HG03378 (cell line): Measurements from ENCODE around the gene PCDHB13.
"Not testable (repeated sequence)": the region's sequence is repeated elsewhere in the genome, so short reads cannot be mapped to it uniquely, and the experiment has no call there.

ENCODE experiments used
- ATAC-seq: cut with Tn5 transposase; IDR thresholded peaks from one replicate; pipeline ENCODE4 v1.9.1; 2021; ENCODE audit warnings: mild to moderate bottlenecking, moderate library complexity; ENCODE audit not compliant: unreplicated experiment

The PCDHB13 gene

DNA sequence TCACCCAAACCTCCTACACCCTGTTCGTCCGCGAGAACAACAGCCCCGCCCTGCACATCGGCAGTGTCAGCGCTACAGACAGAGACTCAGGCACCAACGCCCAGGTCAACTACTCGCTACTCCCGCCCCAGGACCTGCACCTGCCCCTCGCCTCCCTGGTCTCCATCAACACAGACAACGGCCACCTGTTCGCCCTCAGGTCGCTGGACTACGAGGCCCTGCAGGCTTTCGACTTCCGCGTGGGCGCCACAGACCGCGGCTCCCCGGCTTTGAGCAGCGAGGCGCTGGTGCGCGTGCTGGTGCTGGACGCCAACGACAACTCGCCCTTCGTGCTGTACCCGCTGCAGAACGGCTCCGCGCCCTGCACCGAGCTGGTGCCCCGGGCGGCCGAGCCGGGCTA, 12.6 kb upstream of the PCDHB13 start:
- not testable (repeated sequence) for ATAC-seq

DNA sequence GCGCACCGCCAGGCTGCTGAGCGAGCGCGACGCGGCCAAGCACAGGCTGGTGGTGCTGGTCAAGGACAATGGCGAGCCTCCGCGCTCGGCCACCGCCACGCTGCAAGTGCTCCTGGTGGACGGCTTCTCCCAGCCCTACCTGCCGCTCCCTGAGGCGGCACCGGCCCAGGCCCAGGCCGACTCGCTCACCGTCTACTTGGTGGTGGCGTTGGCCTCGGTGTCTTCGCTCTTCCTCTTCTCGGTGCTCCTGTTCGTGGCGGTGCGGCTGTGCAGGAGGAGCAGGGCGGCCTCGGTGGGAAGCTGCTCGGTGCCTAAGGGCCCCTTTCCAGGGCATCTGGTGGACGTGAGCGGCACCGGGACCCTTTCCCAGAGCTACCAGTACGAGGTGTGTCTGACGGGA, 12.1 kb upstream of the PCDHB13 start:
- ATAC-seq = not testable (repeated sequence)

DNA sequence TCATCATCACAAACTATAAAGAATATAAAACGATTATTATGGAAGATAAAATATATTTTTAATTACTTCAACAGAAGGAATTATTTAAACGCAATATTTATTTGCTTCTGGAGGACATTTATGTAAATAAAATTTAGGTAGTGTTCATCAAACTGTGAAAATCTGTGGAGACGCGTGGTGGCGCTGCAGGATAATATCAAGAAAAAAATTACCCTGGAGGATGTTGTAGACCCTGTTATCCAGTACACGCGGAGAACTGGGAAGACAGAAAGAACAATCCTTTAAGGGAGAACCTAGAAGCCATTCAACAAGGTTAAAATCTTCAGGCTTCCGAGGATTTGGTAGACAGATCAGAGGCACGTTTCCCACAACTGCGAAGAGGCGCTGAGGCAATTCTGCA, 5.2 kb upstream of the PCDHB13 start, which contains the start of gene PCDHB12:
Gene PCDHB12, plus strand, starts transcription at position 242 of the 400 bp plus-strand sequence. CDS start 189 bp downstream, outside the sequence.
- no peak for ATAC-seq

DNA sequence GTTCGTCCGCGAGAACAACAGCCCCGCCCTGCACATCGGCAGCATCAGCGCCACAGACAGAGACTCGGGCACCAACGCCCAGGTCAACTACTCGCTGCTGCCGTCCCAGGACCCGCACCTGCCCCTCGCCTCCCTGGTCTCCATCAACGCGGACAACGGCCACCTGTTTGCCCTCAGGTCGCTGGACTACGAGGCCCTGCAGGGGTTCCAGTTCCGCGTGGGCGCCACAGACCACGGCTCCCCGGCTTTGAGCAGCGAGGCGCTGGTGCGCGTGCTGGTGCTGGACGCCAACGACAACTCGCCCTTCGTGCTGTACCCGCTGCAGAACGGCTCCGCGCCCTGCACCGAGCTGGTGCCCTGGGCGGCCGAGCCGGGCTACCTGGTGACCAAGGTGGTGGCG, 3.4 kb upstream of the PCDHB13 start:
- not testable (repeated sequence) for ATAC-seq

DNA sequence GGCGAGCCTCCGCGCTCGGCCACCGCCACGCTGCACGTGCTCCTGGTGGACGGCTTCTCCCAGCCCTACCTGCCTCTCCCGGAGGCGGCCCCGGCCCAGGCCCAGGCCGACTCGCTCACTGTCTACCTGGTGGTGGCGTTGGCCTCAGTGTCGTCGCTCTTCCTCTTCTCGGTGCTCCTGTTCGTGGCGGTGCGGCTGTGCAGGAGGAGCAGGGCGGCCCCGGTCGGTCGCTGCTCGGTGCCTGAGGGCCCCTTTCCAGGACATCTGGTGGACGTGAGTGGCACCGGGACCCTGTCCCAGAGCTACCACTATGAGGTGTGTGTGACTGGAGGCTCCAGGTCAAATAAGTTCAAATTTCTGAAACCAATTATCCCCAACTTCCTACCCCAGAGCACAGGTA, 2.9 kb upstream of the PCDHB13 start:
- not testable (repeated sequence) for ATAC-seq

DNA sequence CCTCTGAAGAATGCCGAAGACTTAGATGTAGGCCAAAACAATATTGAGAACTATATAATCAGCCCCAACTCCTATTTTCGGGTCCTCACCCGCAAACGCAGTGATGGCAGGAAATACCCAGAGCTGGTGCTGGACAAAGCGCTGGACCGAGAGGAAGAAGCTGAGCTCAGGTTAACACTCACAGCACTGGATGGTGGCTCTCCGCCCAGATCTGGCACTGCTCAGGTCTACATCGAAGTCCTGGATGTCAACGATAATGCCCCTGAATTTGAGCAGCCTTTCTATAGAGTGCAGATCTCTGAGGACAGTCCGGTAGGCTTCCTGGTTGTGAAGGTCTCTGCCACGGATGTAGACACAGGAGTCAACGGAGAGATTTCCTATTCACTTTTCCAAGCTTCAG, 864 bp downstream of the PCDHB13 start:
- not testable (repeated sequence) for ATAC-seq

DNA sequence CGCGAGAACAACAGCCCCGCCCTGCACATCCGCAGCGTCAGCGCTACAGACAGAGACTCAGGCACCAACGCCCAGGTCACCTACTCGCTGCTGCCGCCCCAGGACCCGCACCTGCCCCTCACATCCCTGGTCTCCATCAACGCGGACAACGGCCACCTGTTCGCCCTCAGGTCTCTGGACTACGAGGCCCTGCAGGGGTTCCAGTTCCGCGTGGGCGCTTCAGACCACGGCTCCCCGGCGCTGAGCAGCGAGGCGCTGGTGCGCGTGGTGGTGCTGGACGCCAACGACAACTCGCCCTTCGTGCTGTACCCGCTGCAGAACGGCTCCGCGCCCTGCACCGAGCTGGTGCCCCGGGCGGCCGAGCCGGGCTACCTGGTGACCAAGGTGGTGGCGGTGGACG, 1.8 kb downstream of the PCDHB13 start:
- ATAC-seq = not testable (repeated sequence)

DNA sequence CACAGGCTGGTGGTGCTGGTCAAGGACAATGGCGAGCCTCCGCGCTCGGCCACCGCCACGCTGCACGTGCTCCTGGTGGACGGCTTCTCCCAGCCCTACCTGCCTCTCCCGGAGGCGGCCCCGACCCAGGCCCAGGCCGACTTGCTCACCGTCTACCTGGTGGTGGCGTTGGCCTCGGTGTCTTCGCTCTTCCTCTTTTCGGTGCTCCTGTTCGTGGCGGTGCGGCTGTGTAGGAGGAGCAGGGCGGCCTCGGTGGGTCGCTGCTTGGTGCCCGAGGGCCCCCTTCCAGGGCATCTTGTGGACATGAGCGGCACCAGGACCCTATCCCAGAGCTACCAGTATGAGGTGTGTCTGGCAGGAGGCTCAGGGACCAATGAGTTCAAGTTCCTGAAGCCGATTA, 2.3 kb downstream of the PCDHB13 start:
- not testable (repeated sequence) for ATAC-seq

DNA sequence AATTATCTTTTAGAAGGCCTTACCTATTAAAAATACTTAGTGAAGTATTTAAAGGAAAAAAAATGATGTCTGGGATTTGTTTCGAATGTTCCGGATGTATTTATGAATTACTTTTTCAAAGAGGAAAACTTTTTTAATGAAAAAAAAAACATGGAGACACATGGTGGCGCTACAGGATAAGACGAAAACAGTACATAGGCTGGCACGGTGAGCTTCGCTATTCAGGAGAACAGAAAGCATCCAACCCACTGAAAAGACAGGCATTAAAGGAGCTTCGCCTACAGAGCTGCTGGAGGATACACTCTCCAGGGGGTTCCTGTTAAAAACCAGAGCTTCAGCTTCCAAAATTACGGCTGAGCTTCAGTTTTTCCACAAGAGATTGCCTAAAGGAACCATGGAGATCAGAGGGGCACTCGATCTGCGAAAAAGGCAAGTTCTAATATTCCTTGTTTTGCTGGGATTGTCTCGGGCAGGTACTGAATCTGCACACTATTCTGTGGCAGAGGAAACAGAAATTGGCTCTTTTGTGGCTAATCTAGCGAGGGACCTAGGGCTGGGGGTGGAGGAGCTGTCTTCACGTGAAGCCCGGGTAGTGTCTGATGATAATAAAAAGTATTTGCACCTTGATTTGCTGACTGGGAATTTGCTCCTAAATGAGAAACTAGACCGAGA, 9.5 kb downstream of the PCDHB13 start, which contains the start of gene PCDHB14:
Gene PCDHB14, plus strand, starts transcription at position 232 of the 672 bp plus-strand sequence. Its CDS starts 163 bp downstream, at position 395.
- no peak for ATAC-seq

DNA sequence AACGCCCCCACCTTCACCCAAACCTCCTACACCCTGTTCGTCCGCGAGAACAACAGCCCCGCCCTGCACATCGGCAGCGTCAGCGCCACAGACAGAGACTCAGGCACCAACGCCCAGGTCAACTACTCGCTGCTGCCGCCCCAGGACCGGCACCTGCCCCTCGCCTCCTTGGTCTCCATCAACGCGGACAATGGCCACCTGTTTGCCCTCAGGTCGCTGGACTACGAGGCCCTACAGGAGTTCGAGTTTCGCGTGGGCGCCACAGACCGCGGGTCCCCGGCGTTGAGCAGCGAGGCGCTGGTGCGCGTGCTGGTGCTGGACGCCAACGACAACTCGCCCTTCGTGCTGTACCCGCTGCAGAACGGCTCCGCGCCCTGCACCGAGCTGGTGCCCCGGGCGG, 11.1 kb downstream of the PCDHB13 start:
- not testable (repeated sequence) for ATAC-seq

DNA sequence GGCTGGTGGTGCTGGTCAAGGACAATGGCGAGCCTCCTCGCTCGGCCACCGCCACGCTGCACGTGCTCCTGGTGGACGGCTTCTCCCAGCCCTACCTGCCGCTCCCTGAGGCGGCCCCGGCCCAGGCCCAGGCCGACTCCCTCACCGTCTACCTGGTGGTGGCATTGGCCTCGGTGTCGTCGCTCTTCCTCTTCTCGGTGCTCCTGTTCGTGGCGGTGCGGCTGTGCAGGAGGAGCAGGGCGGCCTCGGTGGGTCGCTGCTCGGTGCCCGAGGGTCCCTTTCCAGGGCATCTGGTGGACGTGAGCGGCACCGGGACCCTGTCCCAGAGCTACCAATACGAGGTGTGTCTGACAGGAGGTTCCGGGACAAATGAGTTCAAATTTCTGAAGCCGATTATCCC, 11.7 kb downstream of the PCDHB13 start:
- not testable (repeated sequence) for ATAC-seq

DNA sequence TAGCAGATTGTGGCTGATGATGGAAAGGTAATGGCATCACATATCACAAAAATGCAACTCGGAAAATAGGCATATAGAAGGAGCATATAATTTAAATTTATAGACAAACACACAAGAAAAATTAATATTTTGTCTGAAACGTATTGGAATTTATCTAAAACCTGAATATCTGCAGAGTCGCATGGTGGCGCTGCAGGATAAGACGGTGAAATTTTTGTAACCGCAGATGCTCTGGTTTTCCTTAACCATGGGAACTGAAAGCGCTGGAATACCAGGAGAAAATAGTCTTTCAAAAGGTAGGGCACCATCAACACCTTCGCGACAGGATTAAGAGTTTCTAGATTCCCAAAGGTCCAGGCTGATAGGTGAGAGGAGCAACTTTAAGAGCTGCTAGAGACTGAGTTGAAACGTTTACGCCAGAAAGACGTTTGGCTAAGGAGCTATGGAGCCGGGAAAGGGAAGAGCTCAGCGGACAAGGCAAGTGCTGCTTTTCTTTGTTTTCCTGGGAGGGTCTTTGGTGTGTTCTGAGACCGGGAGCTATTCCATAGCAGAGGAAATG, 20.5 kb downstream of the PCDHB13 start:
- ATAC-seq = no peak

DNA sequence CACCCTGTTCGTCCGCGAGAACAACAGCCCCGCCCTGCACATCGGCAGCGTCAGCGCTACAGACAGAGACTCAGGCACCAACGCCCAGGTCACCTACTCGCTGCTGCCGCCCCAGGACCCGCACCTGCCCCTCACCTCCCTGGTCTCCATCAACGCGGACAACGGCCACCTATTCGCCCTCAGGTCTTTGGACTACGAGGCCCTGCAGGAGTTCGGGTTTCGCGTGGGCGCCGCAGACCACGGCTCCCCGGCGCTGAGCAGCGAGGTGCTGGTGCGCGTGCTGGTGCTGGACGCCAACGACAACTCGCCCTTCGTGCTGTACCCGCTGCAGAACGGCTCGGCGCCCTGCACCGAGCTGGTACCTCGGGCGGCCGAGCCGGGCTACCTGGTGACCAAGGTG, 22.2 kb downstream of the PCDHB13 start:
- ATAC-seq = not testable (repeated sequence)

DNA sequence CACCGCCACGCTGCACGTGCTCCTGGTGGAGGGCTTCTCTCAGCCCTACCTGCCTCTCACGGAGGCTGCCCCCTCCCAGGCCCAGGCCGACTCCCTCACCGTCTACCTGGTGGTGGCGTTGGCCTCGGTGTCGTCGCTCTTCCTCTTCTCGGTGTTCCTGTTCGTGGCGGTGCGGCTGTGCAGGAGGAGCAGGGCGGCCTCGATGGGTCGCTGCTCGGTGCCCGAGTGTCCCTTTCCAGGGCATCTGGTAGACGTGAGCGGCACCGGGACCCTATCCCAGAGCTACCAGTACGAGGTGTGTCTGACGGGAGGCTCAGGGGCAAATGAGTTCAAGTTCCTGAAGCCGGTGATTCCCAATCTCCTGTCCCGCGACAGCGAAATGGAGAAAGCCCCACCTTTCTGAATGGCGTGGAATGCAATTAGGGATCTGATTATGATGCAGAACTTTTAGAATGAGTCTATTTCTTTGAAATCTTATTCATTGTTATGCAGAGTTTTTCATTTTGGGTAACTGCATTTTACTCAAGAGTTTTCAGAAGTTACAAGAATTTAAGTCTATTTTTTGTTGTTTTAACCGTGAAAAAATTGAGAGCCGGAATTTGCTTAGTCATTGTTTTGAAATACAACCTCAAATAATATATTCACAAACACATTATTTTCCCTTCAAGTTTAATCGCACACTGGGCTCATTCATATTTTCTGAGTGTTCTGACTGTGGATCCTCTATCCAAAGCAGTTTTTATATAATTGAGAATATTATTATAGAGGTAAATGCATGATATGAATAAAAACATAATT, 23.0 kb downstream of the PCDHB13 start:
- no peak for ATAC-seq

DNA sequence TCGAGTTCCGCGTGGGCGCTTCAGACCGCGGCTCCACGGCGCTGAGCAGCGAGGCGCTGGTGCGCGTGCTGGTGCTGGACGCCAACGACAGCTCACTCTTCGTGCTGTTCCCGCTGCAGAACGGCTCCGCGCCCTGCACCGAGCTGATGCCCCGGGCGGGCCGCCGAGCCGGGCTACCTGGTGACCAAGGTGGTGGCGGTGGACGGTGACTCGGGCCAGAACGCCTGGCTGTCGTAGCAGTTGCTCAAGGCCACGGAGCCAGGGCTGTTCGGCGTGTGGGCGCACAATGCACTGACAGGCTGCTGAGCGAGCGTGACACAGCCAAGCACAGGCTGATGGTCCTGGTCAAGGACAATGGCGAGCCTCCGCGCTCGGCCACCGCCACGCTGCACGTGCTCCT, 27.8 kb downstream of the PCDHB13 start:
- no peak for ATAC-seq

DNA sequence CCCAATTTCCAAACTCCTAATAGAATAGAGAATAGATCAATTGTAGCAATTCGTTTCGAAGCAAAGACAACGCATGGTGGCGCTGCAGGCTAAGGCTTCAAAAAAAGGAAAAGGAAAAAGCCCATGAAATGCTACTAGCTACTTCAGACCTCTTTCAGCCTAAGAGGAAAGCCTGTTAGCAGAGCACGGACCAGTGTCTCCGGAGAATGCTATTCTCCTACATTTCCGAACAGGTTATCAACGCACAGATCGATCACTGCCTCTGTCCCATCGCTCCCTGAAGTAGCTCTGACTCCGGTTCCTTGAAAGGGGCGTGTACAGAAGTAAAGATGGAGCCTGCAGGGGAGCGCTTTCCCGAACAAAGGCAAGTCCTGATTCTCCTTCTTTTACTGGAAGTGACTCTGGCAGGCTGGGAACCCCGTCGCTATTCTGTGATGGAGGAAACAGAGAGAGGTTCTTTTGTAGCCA, 31.6 kb downstream of the PCDHB13 start, which contains the start of gene PCDHB15:
Gene PCDHB15, plus strand, starts transcription at position 146 of the 468 bp plus-strand sequence. Its CDS starts 184 bp downstream, at position 330.
- ATAC-seq = no peak

DNA sequence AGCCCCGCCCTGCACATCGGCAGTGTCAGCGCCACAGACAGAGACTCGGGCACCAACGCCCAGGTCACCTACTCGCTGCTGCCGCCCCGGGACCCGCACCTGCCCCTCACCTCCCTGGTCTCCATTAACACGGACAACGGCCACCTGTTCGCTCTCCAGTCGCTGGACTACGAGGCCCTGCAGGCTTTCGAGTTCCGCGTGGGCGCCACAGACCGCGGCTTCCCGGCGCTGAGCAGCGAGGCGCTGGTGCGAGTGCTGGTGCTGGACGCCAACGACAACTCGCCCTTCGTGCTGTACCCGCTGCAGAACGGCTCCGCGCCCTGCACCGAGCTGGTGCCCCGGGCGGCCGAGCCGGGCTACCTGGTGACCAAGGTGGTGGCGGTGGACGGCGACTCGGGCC, 33.3 kb downstream of the PCDHB13 start:
- ATAC-seq = not testable (repeated sequence)

DNA sequence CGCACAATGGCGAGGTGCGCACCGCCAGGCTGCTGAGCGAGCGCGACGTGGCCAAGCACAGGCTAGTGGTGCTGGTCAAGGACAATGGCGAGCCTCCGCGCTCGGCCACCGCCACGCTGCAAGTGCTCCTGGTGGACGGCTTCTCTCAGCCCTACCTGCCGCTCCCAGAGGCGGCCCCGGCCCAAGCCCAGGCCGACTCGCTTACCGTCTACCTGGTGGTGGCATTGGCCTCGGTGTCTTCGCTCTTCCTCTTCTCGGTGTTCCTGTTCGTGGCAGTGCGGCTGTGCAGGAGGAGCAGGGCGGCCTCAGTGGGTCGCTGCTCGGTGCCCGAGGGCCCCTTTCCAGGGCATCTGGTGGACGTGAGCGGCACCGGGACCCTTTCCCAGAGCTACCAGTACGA, 33.7 kb downstream of the PCDHB13 start:
- ATAC-seq = not testable (repeated sequence)

DNA sequence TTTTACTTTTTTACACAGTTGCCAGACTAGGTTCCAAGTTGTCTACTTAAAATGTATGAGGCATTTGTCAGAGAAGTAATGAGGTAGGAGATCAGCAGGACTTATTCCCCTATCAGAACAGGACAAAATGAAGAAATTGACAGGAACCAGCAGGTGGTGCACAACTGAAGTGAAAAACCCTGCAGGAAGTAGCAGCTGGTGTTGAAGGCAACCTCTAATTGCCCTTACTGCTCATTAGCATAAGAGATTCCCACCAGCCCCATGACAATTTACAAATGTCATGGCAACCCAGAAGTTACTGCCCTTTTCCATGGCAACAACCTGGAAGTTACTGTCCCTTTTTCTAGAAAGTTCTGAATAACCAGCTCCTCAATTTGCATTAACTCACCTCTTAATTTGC, 36.9 kb downstream of the PCDHB13 start:
- no peak for ATAC-seq

DNA sequence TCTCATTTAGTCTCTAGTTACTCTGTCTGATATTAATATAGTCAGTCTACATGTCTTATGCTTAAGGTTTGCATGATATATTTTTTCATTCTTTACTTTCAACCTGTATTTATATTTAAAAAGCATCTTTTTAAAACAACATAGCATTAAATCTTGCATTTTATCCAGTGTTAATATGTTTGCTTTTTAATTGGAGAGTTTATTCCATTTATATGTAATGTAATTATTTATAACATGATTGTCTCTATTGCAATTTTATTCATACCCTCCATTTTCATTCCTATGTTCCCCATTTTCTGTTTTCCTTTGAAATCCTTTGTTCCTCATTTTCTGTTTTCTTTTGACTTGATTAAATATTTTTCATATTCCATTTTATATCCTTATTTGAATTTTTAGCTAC, 44.7 kb downstream of the PCDHB13 start:
- ATAC-seq = no peak

DNA sequence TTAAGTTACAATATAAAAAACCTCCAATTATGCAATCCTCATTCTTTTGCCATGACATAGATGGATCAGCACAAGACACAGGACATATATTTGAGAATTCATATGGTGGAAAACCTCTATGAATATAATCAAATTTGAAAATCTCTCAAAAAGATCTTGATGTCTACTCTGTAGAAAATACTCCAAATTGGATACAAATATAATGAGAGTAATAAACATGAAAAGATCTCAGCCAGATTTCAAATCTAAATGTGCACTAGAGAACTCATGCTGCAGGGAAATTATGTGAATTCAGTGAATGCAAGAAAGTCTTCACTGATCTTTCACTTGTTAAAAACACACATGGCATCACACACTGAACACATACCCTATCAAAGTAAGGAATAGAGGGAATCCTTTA, 45.2 kb downstream of the PCDHB13 start:
- ATAC-seq = no peak
